ENCODE results near the gene BRWD1. TPM values are rescaled to one million over a fixed set of nuclear protein-coding genes. Genes with fewer than 3 reads are reported as not detected.

The BRWD1 gene
- total and polyA plus RNA-seq, 2 of the 8 experiments (the other 6 are each of a cell fraction or from before 2014, with no cell fraction given), result 9.3 to 45.2 TPM

DNA sequence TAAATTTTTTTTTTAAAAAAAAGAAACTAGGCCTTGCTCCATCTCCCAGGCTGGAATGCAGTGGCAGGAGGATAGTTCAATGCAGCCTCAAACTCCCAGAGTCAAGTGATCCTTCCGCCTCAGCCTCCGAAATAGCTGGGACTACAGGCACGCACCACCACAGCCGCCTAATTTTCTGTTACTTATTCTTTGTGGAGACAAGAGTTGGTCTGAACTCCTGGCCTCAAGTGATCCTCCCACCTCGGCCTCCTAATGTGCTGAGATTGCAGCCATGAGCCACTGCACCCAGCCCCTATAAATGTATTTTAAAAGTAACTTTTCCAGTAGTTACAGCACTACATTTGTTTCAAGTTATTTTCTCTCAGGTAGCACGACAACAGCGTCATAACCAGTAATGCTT, 2.3 kb downstream of the BRWD1 start (continued):
- TF ChIP-seq ATF2 (IDR thresholded peaks at IDR 0.05; ENCODE audit: low read length), result no peak
- TF ChIP-seq RXRA (IDR thresholded peaks at IDR 0.05; ENCODE audit: insufficient read depth, low read depth, low read length), result no peak
- no peak for TF ChIP-seq GABPA (IDR thresholded peaks at IDR 0.05; ENCODE audit: borderline replicate concordance, insufficient read depth, low read length)
- TF ChIP-seq SAP30 (IDR thresholded peaks at IDR 0.05; ENCODE audit: insufficient read depth, insufficient replicate concordance, low read length), result no peak
- no peak for TF ChIP-seq NRF1 (IDR thresholded peaks at IDR 0.05; ENCODE audit: low read depth, low read length)
- TF ChIP-seq KDM5A (IDR thresholded peaks at IDR 0.05; ENCODE audit: low read length), result no peak
- no peak for TF ChIP-seq ZNF274 (IDR thresholded peaks at IDR 0.05; ENCODE audit: borderline replicate concordance, extremely low read depth, low read length)
- no peak for TF ChIP-seq SRF (IDR thresholded peaks at IDR 0.05; ENCODE audit: low read depth, low read length)
- TF ChIP-seq POLR2A (IDR thresholded peaks at IDR 0.05; ENCODE audit: control extremely low read depth in 1 of 2, low read depth in 2 of 2, low read length in 2 of 2), result no peak
- no peak for TF ChIP-seq CHD2 (IDR thresholded peaks at IDR 0.05; ENCODE audit: low read length)

Measured in H1 (cell line).